OCI-LY7 (cell line): Measurements from ENCODE around the gene S100A3. TPM values are rescaled to one million over a fixed set of nuclear protein-coding genes. Genes with fewer than 3 reads are reported as not detected.

Source experiments
- BruUV-seq: library from RNA; stranded (reverse); fragments of 400-500 nt; replicated peaks from 2 replicates; lab custom pipeline; 2021; lab: Mats Ljungman, UMichigan
- CTCF ChIA-PET: fragments of 300-600 bp; sonication (Branson Sonifier 250); formaldehyde crosslinking; loops from one replicate; lab custom pipeline; 2022; ENCODE audit warnings: antibody characterized with exemption; ENCODE audit not compliant: unreplicated experiment; lab: Charles Lee
- POLR2A ChIA-PET: fragments of 300-600 bp; sonication (Branson Sonifier 250); formaldehyde crosslinking; loops from one replicate; lab custom pipeline; 2022; ENCODE audit warnings: antibody characterized with exemption; lab: Charles Lee
- DNase-seq: peaks from one replicate; pipeline ENCODE4 v3.0.0-alpha.2; 2015; ENCODE audit warnings: low spot score
- H2AFZ ChIP-seq: fragments of 200-600 bp; sonication (generic), shearing (Covaris generic); 2 replicates; pipeline ENCODE4 v1.6.1; 2014; ENCODE audit warnings: mild to moderate bottlenecking, antibody characterized with exemption, low read length, moderate library complexity
- H3K27ac ChIP-seq: fragments of 200-600 bp; sonication (generic); 2 replicates; pipeline ENCODE4 v1.5.1; 2014; ENCODE audit warnings: mixed run types, low read depth, mild to moderate bottlenecking, moderate library complexity, low read length, inconsistent platforms; ENCODE audit not compliant: poor library complexity, severe bottlenecking
- H3K36me3 ChIP-seq: fragments of 200-600 bp; sonication (generic); 2 replicates; pipeline ENCODE4 v1.6.1; 2014; ENCODE audit warnings: mild to moderate bottlenecking, antibody characterized with exemption, low read length, moderate library complexity, mixed read lengths; ENCODE audit not compliant: insufficient read depth
- H3K4me1 ChIP-seq: fragments of 200-600 bp; sonication (generic); 2 replicates; pipeline ENCODE4 v1.5.1; 2014; ENCODE audit warnings: mild to moderate bottlenecking, low read length; ENCODE audit not compliant: insufficient read depth, poor library complexity, severe bottlenecking
- H3K4me2 ChIP-seq: fragments of 200-600 bp; sonication (generic); 2 replicates; pipeline ENCODE4 v1.6.1; 2014; ENCODE audit warnings: mild to moderate bottlenecking, low read length
- H3K4me3 ChIP-seq: fragments of 200-600 bp; sonication (generic); 2 replicates; pipeline ENCODE4 v1.5.1; 2014; ENCODE audit warnings: mild to moderate bottlenecking, low read depth, low read length; ENCODE audit not compliant: poor library complexity, severe bottlenecking
- H3K79me2 ChIP-seq: fragments of 200-600 bp; sonication (generic); 2 replicates; pipeline ENCODE4 v1.6.1; 2016; ENCODE audit warnings: low read depth, mild to moderate bottlenecking, low read length, moderate library complexity, mixed read lengths; ENCODE audit not compliant: insufficient read depth
- H3K9me2 ChIP-seq: fragments of 200-600 bp; sonication (generic); 2 replicates; pipeline ENCODE4 v1.6.1; 2016; ENCODE audit warnings: mild to moderate bottlenecking, low read length, mixed read lengths; ENCODE audit not compliant: insufficient read depth
- H3K9me3 ChIP-seq: fragments of 200-600 bp; sonication (generic); 2 replicates; pipeline ENCODE4 v1.6.1; 2014; ENCODE audit warnings: mild to moderate bottlenecking, mixed run types, low read length, mixed read lengths
- H4K20me1 ChIP-seq: fragments of 200-600 bp; sonication (generic); 2 replicates; pipeline ENCODE4 v1.6.1; 2014; ENCODE audit warnings: mild to moderate bottlenecking, antibody characterized with exemption, low read length, moderate library complexity, mixed read lengths; ENCODE audit not compliant: insufficient read depth
- EZH2phosphoT487 ChIP-seq: fragments of 200-600 bp; sonication (generic); IDR thresholded peaks from 2 replicates; pipeline ENCODE4 v1.6.1; 2018; ENCODE audit warnings: low read depth, borderline replicate concordance, mild to moderate bottlenecking, mixed run types, antibody characterized with exemption, low read length, moderate library complexity, mixed read lengths
- intact Hi-C: fragments of 100-400 bp; cut with micrococcal nuclease; formaldehyde crosslinking; loops from one replicate; pipeline ENCODE4 v1.10.0; 2022; ENCODE audit not compliant: unreplicated experiment
- total RNA-seq, 2 experiments: library from RNA; depleted of rRNA in 1 of 2; stranded (reverse); fragments of >200 nt in 1 of 2; shearing (Covaris generic) in 1 of 2; gene quantifications; 2 replicates each; pipeline ENCODE4 v1.2.3, GENCODE V29; 2014 to 2022
- TF ChIP-seq, protein P1 (sequence below): fragments of 200-600 bp; sonication (generic); conservative IDR thresholded peaks from 2 replicates; pipeline ENCODE4 v1.5.1; 2014; ENCODE audit warnings: mild to moderate bottlenecking, antibody characterized with exemption, low read length, moderate library complexity, mixed read lengths

The S100A3 gene
- total RNA-seq, 2 experiments from 2014 or later, result not detected

DNA sequence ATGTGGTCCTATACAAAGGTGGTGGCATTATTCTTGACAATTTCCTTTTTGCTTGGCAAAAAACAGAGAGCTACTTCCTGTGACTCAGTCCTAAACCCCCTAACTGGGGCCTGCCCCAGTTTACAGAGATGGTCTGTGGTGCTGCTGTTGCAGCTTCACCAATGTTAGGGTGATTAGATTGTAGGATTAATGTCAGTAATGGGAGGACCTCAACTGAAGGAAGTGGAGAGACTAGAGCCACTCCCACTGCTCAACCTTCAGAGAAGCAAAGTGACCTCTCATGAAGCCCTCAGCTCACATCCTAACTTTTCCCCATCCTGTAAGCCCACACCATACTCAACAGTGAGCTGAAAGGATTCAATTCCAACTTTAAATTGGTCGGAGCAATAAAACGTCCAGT is 16.9 kb downstream of the S100A3 start:
- TF ChIP-seq EZH2phosphoT487, result no peak
- TF ChIP-seq, protein P1, sequence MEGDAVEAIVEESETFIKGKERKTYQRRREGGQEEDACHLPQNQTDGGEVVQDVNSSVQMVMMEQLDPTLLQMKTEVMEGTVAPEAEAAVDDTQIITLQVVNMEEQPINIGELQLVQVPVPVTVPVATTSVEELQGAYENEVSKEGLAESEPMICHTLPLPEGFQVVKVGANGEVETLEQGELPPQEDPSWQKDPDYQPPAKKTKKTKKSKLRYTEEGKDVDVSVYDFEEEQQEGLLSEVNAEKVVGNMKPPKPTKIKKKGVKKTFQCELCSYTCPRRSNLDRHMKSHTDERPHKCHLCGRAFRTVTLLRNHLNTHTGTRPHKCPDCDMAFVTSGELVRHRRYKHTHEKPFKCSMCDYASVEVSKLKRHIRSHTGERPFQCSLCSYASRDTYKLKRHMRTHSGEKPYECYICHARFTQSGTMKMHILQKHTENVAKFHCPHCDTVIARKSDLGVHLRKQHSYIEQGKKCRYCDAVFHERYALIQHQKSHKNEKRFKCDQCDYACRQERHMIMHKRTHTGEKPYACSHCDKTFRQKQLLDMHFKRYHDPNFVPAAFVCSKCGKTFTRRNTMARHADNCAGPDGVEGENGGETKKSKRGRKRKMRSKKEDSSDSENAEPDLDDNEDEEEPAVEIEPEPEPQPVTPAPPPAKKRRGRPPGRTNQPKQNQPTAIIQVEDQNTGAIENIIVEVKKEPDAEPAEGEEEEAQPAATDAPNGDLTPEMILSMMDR, result no peak
- no peak overlapping the region for H3K4me3 ChIP-seq

GRCh38 chr1:153531638-153532037 is 17.4 kb downstream of the S100A3 start:
- H3K4me3 ChIP-seq, result no peak overlapping the region
- H3K4me1 ChIP-seq, result no peaks in the 10 kb centered on the region
- TF ChIP-seq EZH2phosphoT487, result no peak
- TF ChIP-seq, protein P1, result no peak
- BruUV-seq, result no TSS peak
- H3K36me3 ChIP-seq, result no peaks in the 10 kb centered on the region
- H3K4me2 ChIP-seq, result no peak overlapping the region
- H3K27ac ChIP-seq, result no peak overlapping the region
- no peak for DNase-seq
- H4K20me1 ChIP-seq, result no peaks in the 10 kb centered on the region
- CTCF ChIA-PET, result interaction anchor here (0.5 to 1.4 kb wide), 2 partner anchors 41 to 455 kb away, joined by 3 read pairs; partner anchors contain the start of gene RAB13
- no peaks in the 10 kb centered on the region for H3K9me3 ChIP-seq
- intact Hi-C loops, result no loop called here
- no peaks in the 10 kb centered on the region for H3K9me2 ChIP-seq
- no peaks in the 10 kb centered on the region for H3K79me2 ChIP-seq
- no peak overlapping the region for H2AFZ ChIP-seq
- POLR2A ChIA-PET, result interaction anchor here (0.5 to 1.0 kb wide), 2 partner anchors 174 to 443 kb away, joined by 3 to 4 read pairs; no protein-coding TSS in a partner anchor

More for the DNA sequence above, 16.9 kb downstream of the S100A3 start:
- Histone ChIP-seq H3K4me1 (no peaks in the 10 kb centered on the region), H3K27ac (no peak overlapping the region), H3K9me2 (no peaks in the 10 kb centered on the region), H2AFZ (no peak overlapping the region), H4K20me1 (no peaks in the 10 kb centered on the region), H3K4me2 (no peak overlapping the region), H3K79me2 (no peaks in the 10 kb centered on the region), H3K9me3 (no peaks in the 10 kb centered on the region), H3K36me3 (no peaks in the 10 kb centered on the region)
- no peak for DNase-seq
- intact Hi-C loops, result no loop called here
- ChIA-PET POLR2A (interaction anchor here (1.0 kb wide), 1 partner anchor 173 kb away, joined by 3 read pairs; no protein-coding TSS in a partner anchor), CTCF (interaction anchor here (0.5 to 1.4 kb wide), 2 partner anchors 40 to 454 kb away, joined by 3 read pairs; partner anchors contain the start of gene RAB13)
- no TSS peak for BruUV-seq

DNA sequence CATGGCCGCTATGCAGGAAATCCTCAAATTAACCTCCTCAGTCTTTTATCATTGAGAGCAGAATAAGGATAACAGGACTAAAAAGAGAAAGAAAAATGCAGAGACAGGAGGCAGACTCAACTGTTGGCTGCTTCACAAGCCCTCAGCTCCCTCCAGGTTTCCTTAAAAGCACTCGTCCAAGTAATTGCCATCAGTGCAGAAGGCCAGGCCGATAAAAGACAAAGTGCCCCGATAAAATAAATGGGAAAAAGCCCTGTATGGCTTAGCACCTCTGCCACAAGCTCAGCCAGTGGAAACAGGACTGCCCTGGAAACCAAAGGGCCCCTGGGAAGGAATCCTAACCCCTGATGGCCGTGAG is 21.4 kb downstream of the S100A3 start:
- Histone ChIP-seq H3K36me3 (no peaks in the 10 kb centered on the region), H3K27ac (no peak overlapping the region), H4K20me1 (no peaks in the 10 kb centered on the region), H3K4me1 (no peaks in the 10 kb centered on the region), H3K4me3 (no peak overlapping the region), H2AFZ (no peak overlapping the region), H3K79me2 (no peaks in the 10 kb centered on the region), H3K4me2 (no peak overlapping the region), H3K9me2 (no peaks in the 10 kb centered on the region), H3K9me3 (no peaks in the 10 kb centered on the region)
- no peak for TF ChIP-seq EZH2phosphoT487
- TF ChIP-seq, protein P1, result no peak
- intact Hi-C loops, result no loop called here
- no TSS peak for BruUV-seq
- no peak for DNase-seq
- ChIA-PET CTCF (no interaction called here), POLR2A (interaction anchor here (0.6 kb wide), 1 partner anchor 96 kb away, joined by 4 read pairs; no protein-coding TSS in a partner anchor)
